Endothelial cell of umbilical vein (primary cell): Measurements from ENCODE around the gene PTPRD.

Source experiments
- CTCF ChIP-seq, 2 donors: IDR thresholded peaks; 1 replicate in 1 of 2; 2 replicates in 1 of 2; pipeline ENCODE4 v1.5.1; 2011; ENCODE audit warnings: low read length in 2 of 2, mild to moderate bottlenecking in 2 of 2, moderate library complexity in 2 of 2, control low read depth in 1 of 2, inconsistent platforms in 1 of 2, low read depth in 1 of 2; ENCODE audit not compliant: insufficient read depth in 1 of 2; ENCODE audit errors: extremely low read depth in 1 of 2
- MAX ChIP-seq: IDR thresholded peaks from 2 replicates; pipeline ENCODE4 v1.6.1; 2011; ENCODE audit not compliant: insufficient read depth, insufficient read length

- TF ChIP-seq CTCF (IDR thresholded peaks at IDR 0.05; ENCODE audit: extremely low read depth in 1 of 2, insufficient read depth in 1 of 2, low read depth in 1 of 2, low read length in 2 of 2) = no peak
- TF ChIP-seq MAX = no peak
Measured at GRCh38 chr9:9122230-9122875, 1490.4 kb downstream of the PTPRD start.
